Suppressor macrophage treated with lipopolysaccharide for 4 hours (primary cell): Measurements from ENCODE around the gene CRYL1.
A peak's percentile ranks its signal among the peaks of the same experiment; 100 is the strongest.

Experiments
- DNase-seq: peaks from one replicate; pipeline ENCODE4 v3.0.0-alpha.2; 2020

The CRYL1 gene

GRCh38 chr13:20416223-20416745, 109.4 kb downstream of the CRYL1 start:
- DNase-seq = no peak

DNA sequence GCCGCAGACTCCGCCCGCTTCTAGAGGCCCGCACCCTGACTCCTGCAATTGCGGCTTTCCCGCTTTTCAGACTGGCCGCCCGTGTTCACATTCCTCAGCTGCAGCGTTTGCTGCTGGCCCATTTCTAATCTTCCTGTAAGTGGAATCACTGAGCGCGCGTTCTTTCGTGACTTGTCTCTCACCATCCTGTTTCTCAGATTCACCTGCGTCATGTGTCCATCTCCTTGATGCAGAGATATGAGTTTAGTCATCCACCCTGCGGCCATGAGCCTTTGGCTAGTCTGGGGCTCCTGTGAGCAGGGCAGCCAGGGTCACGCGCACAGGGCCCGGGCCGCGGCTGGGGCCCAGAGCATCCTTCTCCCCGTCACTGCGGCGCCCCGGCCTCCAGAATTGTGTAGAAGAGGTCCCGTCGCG, 110.0 kb downstream of the CRYL1 start:
- no peak for DNase-seq

DNA sequence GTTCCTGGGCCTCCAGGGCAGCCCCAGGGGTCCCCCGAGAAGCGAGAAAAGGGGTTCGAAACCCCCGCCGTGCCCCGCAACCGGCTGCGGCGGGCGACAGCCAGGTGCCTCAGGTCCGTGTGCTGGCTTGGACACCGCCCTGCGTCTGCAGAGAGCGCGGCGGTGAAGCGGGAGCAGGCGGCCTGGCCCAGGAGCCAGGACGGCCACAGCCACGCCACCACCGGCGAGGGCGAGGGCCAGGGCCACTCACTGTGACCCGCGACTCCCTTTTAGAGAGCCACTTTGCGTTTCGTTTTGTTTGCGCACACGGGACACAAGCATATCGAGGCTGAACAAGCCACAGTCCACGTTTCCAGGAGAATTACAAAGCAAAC, 110.4 kb downstream of the CRYL1 start:
- no peak for DNase-seq

- no peak for DNase-seq
These were observed 110.9 kb downstream of the CRYL1 start for GRCh38 chr13:20414546-20415305.

DNA sequence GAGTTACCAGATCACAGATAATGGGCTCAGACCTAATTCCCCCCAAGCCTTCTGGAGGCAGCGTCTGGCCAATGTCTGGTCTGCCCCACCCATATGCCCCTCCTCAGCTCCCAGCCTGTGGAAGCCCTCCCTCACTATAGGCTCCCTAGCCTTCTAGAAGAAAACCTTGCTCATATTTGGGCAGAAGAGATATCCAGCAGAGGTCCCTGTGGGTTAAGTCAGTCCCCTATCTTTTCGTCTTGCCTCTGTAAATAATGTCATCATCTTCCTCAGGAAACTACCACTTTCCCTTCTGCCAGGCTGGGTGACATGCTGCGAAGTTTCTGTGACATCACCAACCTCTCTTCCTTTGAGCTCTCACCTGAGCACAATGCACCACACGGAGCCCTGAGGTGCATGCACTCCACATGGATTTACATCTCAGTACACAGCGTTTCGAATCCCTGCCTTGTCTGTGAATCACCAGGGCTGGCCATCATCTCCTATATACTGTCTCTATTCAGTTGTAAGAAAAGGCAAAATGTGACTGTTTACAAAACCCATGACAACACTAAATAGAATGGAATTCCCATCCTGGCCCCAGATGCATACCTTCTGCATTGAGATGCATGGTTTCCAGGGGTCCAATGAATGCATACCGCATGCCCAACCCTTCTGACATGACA, 112.8 kb downstream of the CRYL1 start:
- DNase-seq = no peak

GRCh38 chr13:20411638-20412342, 113.9 kb downstream of the CRYL1 start:
- DNase-seq = peak; percentile 78

- no peak for DNase-seq
These were observed 114.9 kb downstream of the CRYL1 start for GRCh38 chr13:20410726-20411125.

- DNase-seq = no peak
These were observed 117.5 kb downstream of the CRYL1 start for GRCh38 chr13:20408181-20408580.

- no peak for DNase-seq
These were observed 117.9 kb downstream of the CRYL1 start for GRCh38 chr13:20407759-20408158.

DNA sequence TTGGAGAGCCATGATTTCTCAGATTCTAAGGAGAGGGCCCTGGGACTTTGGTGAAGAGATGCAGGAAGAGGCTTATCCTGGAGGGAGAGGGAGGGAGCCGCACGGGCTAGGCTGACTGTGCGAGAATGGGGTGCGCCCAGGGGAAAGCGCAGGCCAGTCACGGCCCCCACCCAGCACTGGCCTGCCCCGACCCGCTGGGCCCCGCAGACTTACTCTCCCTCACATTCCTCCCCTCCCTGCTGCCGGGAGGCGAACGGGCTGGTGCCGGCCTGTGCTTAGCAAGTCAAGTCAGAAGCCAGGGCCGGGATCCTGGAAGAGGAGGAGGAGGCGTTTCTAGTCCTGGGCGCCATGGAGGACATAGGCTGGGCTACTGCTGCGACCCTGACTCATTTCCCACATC, 120.0 kb downstream of the CRYL1 start:
- no peak for DNase-seq

GRCh38 chr13:20404488-20405222, 121.0 kb downstream of the CRYL1 start:
- no peak for DNase-seq

DNA sequence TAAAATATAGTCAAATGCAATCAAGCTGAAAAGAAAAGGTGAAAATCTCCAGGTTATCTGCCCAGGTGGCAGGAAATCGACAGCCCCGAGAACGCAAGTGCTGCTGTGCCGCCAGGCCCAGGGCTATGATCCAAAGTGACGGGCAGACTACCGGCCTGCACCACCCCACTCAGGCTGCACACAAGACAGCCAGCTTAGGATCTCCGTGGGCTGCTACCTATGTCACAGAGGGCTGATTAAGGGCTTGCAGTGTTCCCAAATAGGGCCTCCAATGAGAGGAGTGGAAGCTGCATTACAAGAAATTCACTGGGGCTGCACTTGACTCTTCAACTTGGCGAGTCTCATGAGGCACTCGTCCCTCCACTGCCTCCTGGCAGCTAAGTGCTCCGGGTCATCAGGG, 121.8 kb downstream of the CRYL1 start:
- no peak for DNase-seq

DNA sequence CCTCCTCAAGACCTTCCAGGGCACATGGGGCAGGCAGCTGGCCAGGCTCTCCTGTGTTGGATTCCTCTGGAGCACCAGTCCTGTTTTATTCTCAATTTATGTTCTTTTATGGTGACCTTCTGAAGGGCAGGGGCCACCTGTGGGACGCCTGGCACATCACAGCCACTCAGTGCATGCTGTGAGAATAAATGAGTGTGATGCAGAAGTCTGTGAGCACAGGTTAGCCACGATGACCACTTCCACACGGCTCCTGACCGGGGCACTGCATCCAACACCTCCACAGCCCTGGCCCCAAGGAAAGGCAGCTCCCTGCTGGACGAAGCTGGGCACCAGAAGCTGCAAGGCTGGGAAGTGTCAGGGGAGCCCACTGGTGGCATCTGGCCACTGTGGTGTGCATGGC, 122.8 kb downstream of the CRYL1 start:
- DNase-seq = no peak

- DNase-seq = no peak
These were observed 123.5 kb downstream of the CRYL1 start for GRCh38 chr13:20401931-20402856.

- no peak for DNase-seq
These were observed 124.1 kb downstream of the CRYL1 start for GRCh38 chr13:20401531-20401930.

GRCh38 chr13:20400774-20401173, 124.9 kb downstream of the CRYL1 start:
- DNase-seq = peak; percentile 51

- DNase-seq = no peak
These were observed 125.7 kb downstream of the CRYL1 start for GRCh38 chr13:20399961-20400360.

GRCh38 chr13:20399515-20399914, 126.1 kb downstream of the CRYL1 start:
- DNase-seq = no peak

DNA sequence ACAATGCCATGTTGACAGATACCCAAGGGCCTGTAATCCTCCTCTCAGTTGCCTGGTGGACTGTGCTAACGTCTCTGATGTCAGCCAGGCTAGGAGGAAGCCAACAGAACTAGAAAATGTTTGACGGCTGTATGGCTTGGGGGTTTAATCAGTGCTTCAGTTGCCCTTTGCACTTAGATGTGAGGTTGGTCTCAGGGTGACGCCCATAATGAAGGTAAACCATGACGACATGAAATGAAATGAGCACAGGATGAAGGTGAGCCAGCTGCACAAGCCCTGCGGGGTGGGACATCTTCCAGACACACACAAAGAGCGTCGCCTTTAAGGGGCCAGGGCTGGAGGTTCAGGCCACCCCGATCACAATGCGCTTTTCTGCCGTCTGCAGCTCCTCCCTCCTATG, 127.2 kb downstream of the CRYL1 start:
- DNase-seq = no peak

DNA sequence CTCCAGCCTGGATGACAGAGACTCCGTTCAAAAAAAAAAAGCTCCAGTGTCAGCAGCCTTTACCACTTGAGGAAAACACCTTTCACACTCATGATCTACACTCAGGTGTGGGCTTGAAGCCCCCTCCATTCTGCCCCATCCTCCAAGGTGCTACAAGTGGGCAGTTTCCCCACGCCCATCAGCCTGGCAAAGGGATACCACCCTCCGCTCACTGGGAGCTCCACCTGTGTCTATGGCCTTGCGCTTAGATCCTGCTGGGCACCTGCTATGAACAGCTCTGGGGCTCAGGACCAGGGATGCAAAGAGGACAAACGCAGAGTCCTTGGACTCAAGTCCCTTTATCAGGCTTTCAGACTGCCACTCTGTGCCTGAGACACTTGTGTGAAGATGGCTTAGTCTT, 127.8 kb downstream of the CRYL1 start:
- DNase-seq = no peak

DNA sequence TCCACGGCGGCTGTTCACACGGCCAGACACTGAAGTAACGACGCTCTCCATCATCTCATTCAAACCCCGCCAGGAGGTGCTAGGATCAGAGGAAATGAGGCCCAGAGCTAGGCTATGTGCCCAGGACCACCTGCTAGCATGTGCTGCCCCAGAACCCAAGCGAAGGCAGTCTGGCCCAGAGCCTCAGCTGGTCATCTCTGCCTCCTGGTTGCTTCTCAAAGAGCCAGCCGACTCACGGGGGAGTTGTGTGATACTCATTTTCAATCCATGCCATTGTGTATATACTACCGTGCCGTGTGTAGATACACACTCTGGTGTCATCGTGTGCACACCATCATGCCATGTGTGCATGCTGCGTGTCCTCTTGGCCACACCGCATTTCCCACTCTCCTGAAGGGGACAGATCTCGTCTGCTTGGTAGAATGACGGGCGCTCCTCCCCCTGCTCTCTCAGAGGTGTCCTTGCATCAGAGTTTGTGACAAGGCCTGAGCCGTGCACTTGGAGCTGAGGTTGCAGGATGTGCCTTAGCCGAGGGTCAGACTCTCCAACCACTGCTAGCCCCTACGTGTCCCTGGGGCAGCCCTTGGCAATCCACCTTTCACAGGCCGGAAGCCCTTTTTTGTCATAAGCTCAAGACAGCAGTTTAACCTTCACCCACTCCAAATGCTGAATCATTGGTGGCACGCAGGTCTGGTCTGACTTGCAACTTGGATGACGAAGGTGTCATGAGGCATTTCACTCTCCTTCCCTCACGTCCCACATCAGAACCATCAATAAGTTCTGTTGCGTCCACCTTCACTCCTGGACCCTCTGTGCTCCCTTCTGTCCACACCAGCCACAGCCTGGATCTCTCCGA, 130.4 kb downstream of the CRYL1 start:
- DNase-seq = no peak
